NB4 (cell line): ENCODE measurements around the gene ZNF43.

Experiments used
- CTCF ChIP-seq: IDR thresholded peaks from one replicate; pipeline ENCODE4 v1.5.1; 2012; ENCODE audit warnings: low read depth, low read length
- MYC ChIP-seq: IDR thresholded peaks from 2 replicates; pipeline ENCODE4 v1.6.1; 2011; ENCODE audit warnings: low read depth, low read length
- POLR2A ChIP-seq: IDR thresholded peaks from 2 replicates; pipeline ENCODE4 v1.6.1; 2011; ENCODE audit warnings: mild to moderate bottlenecking; ENCODE audit not compliant: insufficient read length; ENCODE audit errors: extremely low read depth
- TF ChIP-seq, protein P1 (sequence below): IDR thresholded peaks from 2 replicates; pipeline ENCODE4 v1.6.1; 2011; ENCODE audit warnings: low read depth, low read length

GRCh38 chr19:21838646-21839045 is 2.7 kb upstream of the ZNF43 start:
- no peak for TF ChIP-seq CTCF
- TF ChIP-seq, protein P1, sequence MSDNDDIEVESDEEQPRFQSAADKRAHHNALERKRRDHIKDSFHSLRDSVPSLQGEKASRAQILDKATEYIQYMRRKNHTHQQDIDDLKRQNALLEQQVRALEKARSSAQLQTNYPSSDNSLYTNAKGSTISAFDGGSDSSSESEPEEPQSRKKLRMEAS = no peak
- no peak for TF ChIP-seq POLR2A
- TF ChIP-seq MYC = no peak
